ENCODE measurements around the gene SMIM14. TPM values are rescaled to one million over a fixed set of nuclear protein-coding genes. Genes with fewer than 3 reads are reported as not detected.

Gene SMIM14
- total RNA-seq, 1 experiment from 2014 or later: 32.3 TPM

DNA sequence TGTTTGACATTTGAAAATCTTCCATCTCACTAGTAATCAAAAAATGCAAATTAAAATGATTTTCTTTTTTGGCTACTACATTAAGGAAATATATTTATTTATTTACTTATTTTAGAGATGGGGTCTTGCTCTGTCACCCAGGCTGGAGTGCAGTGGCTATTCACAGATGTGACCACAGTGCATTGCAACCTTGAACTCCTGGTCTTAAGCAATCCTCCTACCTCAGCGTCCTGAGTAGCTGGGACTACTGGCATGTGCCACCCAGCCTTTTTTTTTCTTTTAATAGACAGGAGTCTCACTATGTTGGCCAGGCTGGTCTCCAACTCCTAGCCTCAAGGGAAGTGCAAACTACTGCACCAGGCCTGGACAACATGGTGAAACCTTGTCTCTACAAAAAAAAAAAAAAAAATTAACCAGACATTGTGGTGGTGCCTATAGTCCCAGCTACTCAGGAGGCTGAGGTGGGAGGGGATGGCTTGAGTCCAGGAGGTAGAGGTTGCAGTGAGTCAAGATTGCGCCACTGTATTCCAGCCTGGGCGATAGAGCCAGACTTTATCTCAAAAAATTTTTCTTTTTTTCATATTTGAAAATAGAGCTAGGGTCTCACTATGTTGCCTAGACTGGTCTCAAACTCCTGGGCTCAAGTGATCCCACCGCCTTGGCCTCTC is 4.4 kb upstream of the SMIM14 start (continued):
- TF ChIP-seq E2F4 (CRISPR knock-in tag; IDR thresholded peaks at IDR 0.05; ENCODE audit: borderline replicate concordance, low read depth) (no peak), RELA (CRISPR knock-in tag; IDR thresholded peaks at IDR 0.05; ENCODE audit: borderline replicate concordance) (no peak)

DNA sequence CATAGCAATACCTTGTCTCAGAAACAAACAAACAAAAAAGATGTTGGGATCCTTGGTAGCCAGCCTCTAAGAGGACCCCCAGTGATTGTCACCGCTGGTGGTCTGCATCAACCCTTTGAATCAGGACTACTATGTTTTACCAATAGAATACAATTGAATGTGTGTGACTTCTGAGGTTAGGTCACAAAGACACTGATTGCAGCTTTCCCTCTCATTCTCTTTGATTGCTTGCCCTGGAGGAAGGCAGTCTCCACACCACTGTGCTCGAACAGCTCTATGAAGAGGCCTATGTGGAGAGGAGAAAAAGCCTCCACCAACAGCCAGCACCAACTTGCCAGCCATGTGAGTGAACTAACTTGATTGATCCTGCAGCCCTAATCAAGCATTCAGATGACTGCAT is 2.8 kb upstream of the SMIM14 start:
- peak overlapping the region; percentile 93 for H3K27ac Mint-ChIP-seq
- POLR2A ChIA-PET: no interaction called here
- no peak for ATAC-seq
- H3K36me3 Mint-ChIP-seq: no peaks in the 10 kb centered on the region
- DNase-seq (ENCODE audit: low spot score): no peak
- H3K4me3 Mint-ChIP-seq: no peak overlapping the region; the same call in 1 of the 2 replicates
- TF ChIP-seq ETV6 (CRISPR knock-in tag; IDR thresholded peaks at IDR 0.05) (no peak), PRRX2 (CRISPR knock-in tag; IDR thresholded peaks at IDR 0.05) (no peak), E2F4 (CRISPR knock-in tag; IDR thresholded peaks at IDR 0.05; ENCODE audit: borderline replicate concordance, low read depth) (no peak), FOXJ3 (CRISPR knock-in tag; IDR thresholded peaks at IDR 0.05; ENCODE audit: borderline replicate concordance) (no peak), HMGA2 (CRISPR knock-in tag; IDR thresholded peaks at IDR 0.05) (no peak), FOXP4 (CRISPR knock-in tag; IDR thresholded peaks at IDR 0.05) (no peak), CTCF (IDR thresholded peaks at IDR 0.05) (no peak), PRDM15 (CRISPR knock-in tag; IDR thresholded peaks at IDR 0.05) (no peak)
- H3K27me3 Mint-ChIP-seq (ENCODE audit: low read depth): no peaks in the 10 kb centered on the region
- H3K9me3 Mint-ChIP-seq: no peaks in the 10 kb centered on the region
- CTCF ChIA-PET: no interaction called here
- peaks cover 25% of the 10 kb centered on the region for H3K4me1 Mint-ChIP-seq

- Mint-ChIP-seq H3K9me3 (no peaks in the 10 kb centered on the region), H3K27ac (peak overlapping the region; percentile 99), H3K4me1 (peaks cover 56% of the 10 kb centered on the region), H3K4me3 (peak overlapping the region; percentile 92), H3K36me3 (no peaks in the 10 kb centered on the region; the same call in 1 of the 2 replicates), H3K27me3 (ENCODE audit: low read depth) (no peaks in the 10 kb centered on the region)
- ChIA-PET POLR2A (interaction anchor here (0.5 to 2.8 kb wide), 17 partner anchors 8 to 1084 kb away, joined by 3 to 43 read pairs (median 4); partner anchors contain the start of genes LIAS, N4BP2, RPL9 and UBE2K), CTCF (interaction anchor here (0.9 to 1.3 kb wide), 4 partner anchors 22 to 210 kb away, joined by 3 to 6 read pairs (median 3); no protein-coding TSS in a partner anchor)
- DNase-seq (ENCODE audit: low spot score) (peak; percentile 72), ATAC-seq (peak; percentile 42)
- TF ChIP-seq PRRX2 (CRISPR knock-in tag; IDR thresholded peaks at IDR 0.05): 0 out of 2 replicates have a peak, but pooled peaks have one; percentile 36
- 0 out of 2 replicates have a peak, but pooled peaks have one; percentile 45 for TF ChIP-seq ERG (CRISPR knock-in tag; IDR thresholded peaks at IDR 0.05)
- TF ChIP-seq ETV6 (CRISPR knock-in tag; IDR thresholded peaks at IDR 0.05): peak; percentile 4; the same call in 1 of the 2 replicates
- TF ChIP-seq ESRRA (CRISPR knock-in tag; IDR thresholded peaks at IDR 0.05; ENCODE audit: borderline replicate concordance): no peak
- no peak for TF ChIP-seq ZNF317 (CRISPR knock-in tag; IDR thresholded peaks at IDR 0.05; ENCODE audit: borderline replicate concordance, low read depth)
- TF ChIP-seq CDX4 (CRISPR knock-in tag; IDR thresholded peaks at IDR 0.05; ENCODE audit: borderline replicate concordance): no peak
Observed at GRCh38 chr4:39637586-39638353, 895 bp downstream of the SMIM14 start.

Measured in WTC11 (cell line).